Right lobe of liver (tissue), 6 donors: ENCODE measurements around the gene KIAA1958. TPM values are rescaled to one million over a fixed set of nuclear protein-coding genes. Genes with fewer than 3 reads are reported as not detected.

Experiments used
- ATAC-seq, 4 donors: fragments of 200-7000 bp; cut with Tn5 transposase; one replicate each; pipeline ENCODE4 v1.9.1; 2020; ENCODE audit warnings: mild to moderate bottlenecking in 4 of 4, moderate library complexity in 4 of 4
- DNase-seq, 3 donors: peaks; one replicate each; pipeline ENCODE4 v3.0.0-alpha.2; 2020
- H3K27ac ChIP-seq, 3 donors: fragments of 200-600 bp; one replicate each; pipeline ENCODE4 v1.8.0; 2022
- H3K27me3 ChIP-seq, 2 donors: fragments of 200-600 bp; one replicate each; pipeline ENCODE4 v1.8.0; 2022
- H3K36me3 ChIP-seq, 4 donors: fragments of 200-600 bp; sonication (generic) in 1 of 4; one replicate each; pipeline versions ENCODE4 v1.5.1 to v1.8.0; 2017 to 2022; ENCODE audit warnings: control low read depth in 1 of 4
- H3K4me1 ChIP-seq, 4 donors: fragments of 200-600 bp; sonication (generic) in 1 of 4; one replicate each; pipeline versions ENCODE4 v1.5.1 to v1.8.0; 2017 to 2022; ENCODE audit warnings: control low read depth in 1 of 4
- H3K4me3 ChIP-seq, 3 donors: fragments of 200-600 bp; one replicate each; pipeline ENCODE4 v1.8.0; 2022
- H3K9me3 ChIP-seq, 4 donors: fragments of 200-600 bp; sonication (generic) in 1 of 4; one replicate each; pipeline versions ENCODE4 v1.5.1 to v1.8.0; 2017 to 2022; ENCODE audit warnings: control low read depth in 1 of 4
- POLR2A ChIP-seq: fragments of 450-650 bp; IDR thresholded peaks from one replicate; pipeline ENCODE4 v1.6.1; 2017; ENCODE audit warnings: antibody characterized with exemption, mild to moderate bottlenecking
- WGBS: methylation state at CpG from one replicate; pipeline ENCODE4 v1.1.6; 2018; ENCODE audit warnings: low coverage, low lambda C conversion rate; ENCODE audit not compliant: insufficient coverage; ENCODE audit errors: missing lambda C conversion rate; 5-methylcytosine and 5-hydroxymethylcytosine counted together
- intact Hi-C, 2 donors: fragments of 100-400 bp; cut with DNase I; formaldehyde crosslinking; loops; one replicate each; pipeline versions ENCODE4 v1.11.2 to v1.14.1; 2022
- total RNA-seq, 6 experiments: library from RNA; depleted of rRNA in 2 of 6; stranded (reverse); fragments of >200 nt in 2 of 6; fragmentation: NEBNext Ultra II Directional in 3 of 6; extraction: Animal tissue kit (Norgen Biotek cat#: 25700) in 3 of 6; gene quantifications; one replicate each; pipeline versions ENCODE4 v1.1.0 to v1.2.4, GENCODE V29; 2016 to 2023
- TF ChIP-seq, protein P1 (sequence below), 4 donors: fragments of 200-600 bp in 3 of 4; fragments of 450-650 bp in 1 of 4; IDR thresholded peaks; one replicate each; pipeline versions ENCODE4 v1.5.1 to v1.8.0; 2016 to 2022; ENCODE audit warnings: antibody characterized with exemption in 4 of 4, mild to moderate bottlenecking in 2 of 4
- donor health status: DM: no; HTN: yes; CAD: no.
- donor health status: DM: no; HTN: no; CAD: no.
- donor health status: DM: no; HTN: no; CAD: no.
- donor health status: DM: no; HTN: yes; CAD: no.
- donor health status: DM: no; HTN: yes; CAD: no.

Gene KIAA1958
- total RNA-seq, 6 experiments from 2014 or later: 5.7 to 8.1 (median 7.0) TPM

DNA sequence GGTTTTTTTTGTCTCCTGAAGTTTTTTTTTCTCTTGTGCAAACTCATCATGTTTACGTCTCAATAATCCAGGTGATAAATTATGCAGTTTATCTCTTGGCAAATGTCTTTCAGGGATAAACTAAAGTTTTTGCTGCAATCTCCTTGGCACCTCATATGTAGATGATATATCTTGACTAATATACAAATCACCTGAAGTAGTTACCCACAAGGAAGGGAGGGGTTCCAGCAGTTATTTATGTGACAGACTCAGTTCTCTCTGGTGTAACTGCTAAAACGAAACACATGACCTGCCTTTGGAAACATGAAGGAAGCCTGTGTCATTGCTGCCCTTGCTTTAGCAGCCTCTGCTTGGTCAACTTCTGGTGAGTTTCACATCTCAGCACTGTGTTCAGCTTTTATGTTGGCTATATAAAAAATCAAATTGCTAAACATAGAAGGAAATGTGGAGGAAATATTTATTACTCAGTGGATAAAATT is 39.3 kb upstream of the KIAA1958 start:
- ATAC-seq: no peak
- Histone ChIP-seq H3K27me3 (no peaks in the 10 kb centered on the region), H3K9me3 (no peaks in the 10 kb centered on the region), H3K4me1 (no peaks in the 10 kb centered on the region), H3K27ac (no peak overlapping the region), H3K36me3 (peaks cover 0 to 6% (median 2%) of the 10 kb centered on the region in 4 donors), H3K4me3 (no peak overlapping the region)
- intact Hi-C loops: no loop called here
- WGBS: 67% methylated on average over 2 of the region's 2 CpGs
- DNase-seq: no peak
- TF ChIP-seq POLR2A: no peak
- TF ChIP-seq, protein P1, sequence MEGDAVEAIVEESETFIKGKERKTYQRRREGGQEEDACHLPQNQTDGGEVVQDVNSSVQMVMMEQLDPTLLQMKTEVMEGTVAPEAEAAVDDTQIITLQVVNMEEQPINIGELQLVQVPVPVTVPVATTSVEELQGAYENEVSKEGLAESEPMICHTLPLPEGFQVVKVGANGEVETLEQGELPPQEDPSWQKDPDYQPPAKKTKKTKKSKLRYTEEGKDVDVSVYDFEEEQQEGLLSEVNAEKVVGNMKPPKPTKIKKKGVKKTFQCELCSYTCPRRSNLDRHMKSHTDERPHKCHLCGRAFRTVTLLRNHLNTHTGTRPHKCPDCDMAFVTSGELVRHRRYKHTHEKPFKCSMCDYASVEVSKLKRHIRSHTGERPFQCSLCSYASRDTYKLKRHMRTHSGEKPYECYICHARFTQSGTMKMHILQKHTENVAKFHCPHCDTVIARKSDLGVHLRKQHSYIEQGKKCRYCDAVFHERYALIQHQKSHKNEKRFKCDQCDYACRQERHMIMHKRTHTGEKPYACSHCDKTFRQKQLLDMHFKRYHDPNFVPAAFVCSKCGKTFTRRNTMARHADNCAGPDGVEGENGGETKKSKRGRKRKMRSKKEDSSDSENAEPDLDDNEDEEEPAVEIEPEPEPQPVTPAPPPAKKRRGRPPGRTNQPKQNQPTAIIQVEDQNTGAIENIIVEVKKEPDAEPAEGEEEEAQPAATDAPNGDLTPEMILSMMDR (IDR thresholded peaks at IDR 0.05): no peak

DNA sequence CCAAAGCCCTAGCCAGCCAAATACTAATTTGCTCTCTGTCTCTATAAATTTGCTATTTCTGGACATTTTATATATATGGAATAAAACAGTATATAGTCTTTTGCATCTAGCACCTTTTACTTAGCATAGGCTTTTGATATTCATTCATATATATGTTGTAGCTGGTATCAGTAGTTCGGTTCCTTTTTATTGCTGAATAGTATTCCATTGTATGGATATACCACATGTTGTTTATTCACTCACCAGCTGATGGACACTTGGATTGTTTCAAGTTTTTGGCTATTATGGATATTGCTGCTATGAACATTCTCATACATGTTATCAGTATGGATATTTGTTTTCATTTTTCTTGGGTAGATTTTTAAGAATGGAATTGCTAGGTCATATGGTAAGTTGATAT is 23.8 kb upstream of the KIAA1958 start:
- ATAC-seq (no peak), DNase-seq (no peak)
- H3K4me1 ChIP-seq: no peaks in the 10 kb centered on the region
- H3K9me3 ChIP-seq: no peaks in the 10 kb centered on the region
- H3K36me3 ChIP-seq: peaks cover 0 to 44% (median 28%) of the 10 kb centered on the region in 4 donors
- intact Hi-C loops: no loop called here
- TF ChIP-seq, protein P1 (IDR thresholded peaks at IDR 0.05): no peak
- H3K27ac ChIP-seq: no peak overlapping the region
- 100% methylated on average over 1 of the region's 1 CpG for WGBS
- H3K4me3 ChIP-seq: no peak overlapping the region
- no peaks in the 10 kb centered on the region for H3K27me3 ChIP-seq

DNA sequence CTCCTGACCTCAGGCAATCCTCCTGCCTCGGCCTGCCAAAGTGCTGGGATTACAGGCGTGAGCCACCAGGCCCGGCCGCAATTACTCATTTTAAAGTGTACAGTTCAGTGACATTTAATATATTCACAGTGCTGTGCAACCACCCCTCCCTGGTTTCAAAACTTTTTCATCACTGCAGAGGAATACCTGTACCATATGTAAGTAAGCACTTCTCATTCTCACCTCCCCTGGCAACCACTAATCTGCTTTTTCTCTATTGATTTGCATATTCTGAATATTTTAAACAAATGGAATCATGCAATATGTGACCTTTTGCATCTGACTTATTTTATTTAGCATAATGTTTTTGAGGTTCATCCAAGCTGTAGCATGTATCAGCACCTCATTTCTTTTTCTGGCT is 21.3 kb upstream of the KIAA1958 start:
- H3K27ac ChIP-seq: no peak overlapping the region
- no peaks in the 10 kb centered on the region for H3K4me1 ChIP-seq
- peaks cover 0 to 29% (median 16%) of the 10 kb centered on the region in 4 donors for H3K36me3 ChIP-seq
- no peaks in the 10 kb centered on the region for H3K27me3 ChIP-seq
- H3K4me3 ChIP-seq: no peak overlapping the region
- intact Hi-C loops: no loop called here
- no peaks in the 10 kb centered on the region for H3K9me3 ChIP-seq
- DNase-seq (no peak), ATAC-seq (no peak)
- no peak for TF ChIP-seq POLR2A
- TF ChIP-seq, protein P1 (IDR thresholded peaks at IDR 0.05): no peak
- 70% methylated on average over 2 of the region's 4 CpGs for WGBS

DNA sequence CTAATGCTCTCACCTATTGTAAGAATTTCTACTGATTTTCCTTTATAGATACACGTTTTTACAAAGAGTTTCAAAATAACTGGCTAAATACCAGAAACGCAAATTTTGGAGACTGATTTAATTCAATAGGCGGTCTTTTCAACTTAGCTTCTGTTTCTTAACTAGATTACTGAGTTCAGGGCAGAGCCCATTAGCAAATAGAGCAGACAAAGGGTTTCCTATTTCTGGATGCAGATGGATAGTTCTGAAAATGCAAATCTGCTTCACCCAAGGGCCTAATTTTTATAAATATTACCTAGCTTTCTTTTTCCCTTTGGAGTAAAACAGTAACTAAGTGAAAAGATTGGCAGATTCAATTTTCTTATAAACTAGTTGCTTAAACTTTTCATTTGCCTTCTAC is 13.6 kb upstream of the KIAA1958 start:
- no peak overlapping the region for H3K4me3 ChIP-seq
- DNase-seq: no peak
- no peaks in the 10 kb centered on the region for H3K27me3 ChIP-seq
- WGBS: 79% methylated on average over 3 of the region's 3 CpGs
- no peak for ATAC-seq
- TF ChIP-seq POLR2A: no peak
- TF ChIP-seq, protein P1 (IDR thresholded peaks at IDR 0.05): no peak
- H3K4me1 ChIP-seq: no peaks in the 10 kb centered on the region
- H3K36me3 ChIP-seq: peaks cover 0 to 18% (median 5%) of the 10 kb centered on the region in 4 donors
- intact Hi-C loops: no loop called here
- peaks cover 0 to 5% (median 0%) of the 10 kb centered on the region in 4 donors for H3K9me3 ChIP-seq
- no peak overlapping the region for H3K27ac ChIP-seq

DNA sequence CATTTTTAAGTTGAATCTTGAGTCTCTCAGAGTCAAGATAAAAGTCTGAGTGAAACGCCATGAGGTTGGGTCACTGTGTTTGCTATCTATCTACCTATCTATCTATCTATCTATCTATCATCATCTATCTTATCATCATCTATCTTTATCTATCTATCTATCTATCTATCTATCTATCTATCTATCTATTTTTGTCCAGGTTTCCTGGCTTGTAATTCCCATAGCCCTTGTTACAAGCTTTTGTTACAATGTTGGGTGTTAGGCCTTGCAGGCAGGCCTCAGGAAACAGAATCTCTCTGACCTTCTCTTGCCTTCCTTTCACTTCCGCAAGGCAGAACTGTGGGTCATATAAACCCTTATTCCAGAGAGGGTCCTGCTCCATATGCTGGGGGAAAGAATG is 12.6 kb upstream of the KIAA1958 start:
- no peak for DNase-seq
- intact Hi-C loops: no loop called here
- peaks cover 0 to 12% (median 5%) of the 10 kb centered on the region in 4 donors for H3K36me3 ChIP-seq
- no peak for ATAC-seq
- WGBS: 100% methylated on average over 2 of the region's 2 CpGs
- H3K4me3 ChIP-seq: no peak overlapping the region
- H3K4me1 ChIP-seq: no peaks in the 10 kb centered on the region
- peaks cover 0 to 5% (median 0%) of the 10 kb centered on the region in 4 donors for H3K9me3 ChIP-seq
- TF ChIP-seq, protein P1 (IDR thresholded peaks at IDR 0.05): no peak
- TF ChIP-seq POLR2A: no peak
- H3K27me3 ChIP-seq: no peaks in the 10 kb centered on the region
- no peak overlapping the region for H3K27ac ChIP-seq
